Fibroblast of villous mesenchyme (primary cell): ENCODE data around the gene KIF2A. TPM values are rescaled to one million over a fixed set of nuclear protein-coding genes. Genes with fewer than 3 reads are reported as not detected.

ENCODE experiments used
- DNase-seq: peaks from one replicate; pipeline ENCODE4 v3.0.0-alpha.2; 2010; ENCODE audit warnings: low read depth
- H3K4me3 ChIP-seq: 2 replicates; pipeline ENCODE4 v1.5.1; 2011; ENCODE audit warnings: low read depth, mild to moderate bottlenecking, low read length
- total RNA-seq: library from RNA; depleted of rRNA; stranded (reverse); fragments of >200 nt; gene quantifications from 2 replicates; pipeline ENCODE4 v1.2.3, GENCODE V29; 2012
- TF ChIP-seq, protein P1 (sequence below): IDR thresholded peaks from 2 replicates; pipeline ENCODE4 v1.5.1; 2012; ENCODE audit warnings: low read depth, mild to moderate bottlenecking, low read length; ENCODE audit not compliant: insufficient read depth

Gene KIF2A
- total RNA-seq, 1 donor: 69.1 TPM

- TF ChIP-seq, protein P1, sequence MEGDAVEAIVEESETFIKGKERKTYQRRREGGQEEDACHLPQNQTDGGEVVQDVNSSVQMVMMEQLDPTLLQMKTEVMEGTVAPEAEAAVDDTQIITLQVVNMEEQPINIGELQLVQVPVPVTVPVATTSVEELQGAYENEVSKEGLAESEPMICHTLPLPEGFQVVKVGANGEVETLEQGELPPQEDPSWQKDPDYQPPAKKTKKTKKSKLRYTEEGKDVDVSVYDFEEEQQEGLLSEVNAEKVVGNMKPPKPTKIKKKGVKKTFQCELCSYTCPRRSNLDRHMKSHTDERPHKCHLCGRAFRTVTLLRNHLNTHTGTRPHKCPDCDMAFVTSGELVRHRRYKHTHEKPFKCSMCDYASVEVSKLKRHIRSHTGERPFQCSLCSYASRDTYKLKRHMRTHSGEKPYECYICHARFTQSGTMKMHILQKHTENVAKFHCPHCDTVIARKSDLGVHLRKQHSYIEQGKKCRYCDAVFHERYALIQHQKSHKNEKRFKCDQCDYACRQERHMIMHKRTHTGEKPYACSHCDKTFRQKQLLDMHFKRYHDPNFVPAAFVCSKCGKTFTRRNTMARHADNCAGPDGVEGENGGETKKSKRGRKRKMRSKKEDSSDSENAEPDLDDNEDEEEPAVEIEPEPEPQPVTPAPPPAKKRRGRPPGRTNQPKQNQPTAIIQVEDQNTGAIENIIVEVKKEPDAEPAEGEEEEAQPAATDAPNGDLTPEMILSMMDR: no peak
These were observed 3.1 kb downstream of the KIF2A start for GRCh38 chr5:62309107-62309506.

DNA sequence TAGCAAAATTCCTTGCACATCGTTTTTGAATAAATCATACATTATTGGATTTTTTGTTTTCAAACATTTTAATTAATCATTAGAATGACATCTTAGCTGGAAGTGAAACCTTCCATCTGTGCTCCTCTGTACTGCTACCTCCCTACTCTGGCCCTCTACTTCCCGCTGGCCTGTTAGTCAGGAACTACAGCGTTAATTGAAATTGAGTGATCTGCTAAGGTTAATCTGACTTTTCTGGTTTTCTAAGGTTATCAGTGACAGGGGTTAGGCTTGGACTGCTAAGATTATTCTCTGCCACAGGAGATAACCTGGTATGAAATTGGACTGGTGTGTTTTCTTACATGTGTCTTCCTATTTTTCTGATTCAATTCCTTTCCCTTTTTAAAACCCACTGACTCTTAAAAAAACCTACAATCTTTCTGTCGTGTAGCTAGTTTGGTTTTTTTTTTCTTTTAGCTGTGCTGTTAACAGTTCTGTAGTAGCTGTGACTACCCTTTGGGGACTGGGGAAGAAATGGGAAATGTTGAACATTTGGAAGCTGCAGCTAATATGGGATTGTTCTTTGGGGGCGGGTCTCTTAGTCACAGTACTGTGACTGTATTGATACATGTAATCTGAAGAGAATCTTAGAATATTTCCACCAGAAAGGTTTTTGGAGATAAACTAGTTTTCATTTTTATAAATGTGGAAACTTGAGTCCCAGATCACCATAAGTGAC is 4.6 kb downstream of the KIF2A start:
- TF ChIP-seq, protein P1: no peak
- no peak for DNase-seq
- H3K4me3 ChIP-seq: no peak overlapping the region

More at GRCh38 chr5:62309107-62309506, 3.1 kb downstream of the KIF2A start:
- no peak overlapping the region for H3K4me3 ChIP-seq
- no peak for DNase-seq

- peak; percentile 45 for DNase-seq
- H3K4me3 ChIP-seq: no peak overlapping the region
- TF ChIP-seq, protein P1: no peak
These were observed 6.0 kb downstream of the KIF2A start for GRCh38 chr5:62312036-62312435.

- H3K4me3 ChIP-seq: no peak overlapping the region
- no peak for DNase-seq
- TF ChIP-seq, protein P1: no peak
These were observed 6.7 kb downstream of the KIF2A start for GRCh38 chr5:62312674-62313073.

- TF ChIP-seq, protein P1: no peak
- no peak for DNase-seq
- no peak overlapping the region for H3K4me3 ChIP-seq
These were observed 8.3 kb downstream of the KIF2A start for GRCh38 chr5:62314213-62314830.

DNA sequence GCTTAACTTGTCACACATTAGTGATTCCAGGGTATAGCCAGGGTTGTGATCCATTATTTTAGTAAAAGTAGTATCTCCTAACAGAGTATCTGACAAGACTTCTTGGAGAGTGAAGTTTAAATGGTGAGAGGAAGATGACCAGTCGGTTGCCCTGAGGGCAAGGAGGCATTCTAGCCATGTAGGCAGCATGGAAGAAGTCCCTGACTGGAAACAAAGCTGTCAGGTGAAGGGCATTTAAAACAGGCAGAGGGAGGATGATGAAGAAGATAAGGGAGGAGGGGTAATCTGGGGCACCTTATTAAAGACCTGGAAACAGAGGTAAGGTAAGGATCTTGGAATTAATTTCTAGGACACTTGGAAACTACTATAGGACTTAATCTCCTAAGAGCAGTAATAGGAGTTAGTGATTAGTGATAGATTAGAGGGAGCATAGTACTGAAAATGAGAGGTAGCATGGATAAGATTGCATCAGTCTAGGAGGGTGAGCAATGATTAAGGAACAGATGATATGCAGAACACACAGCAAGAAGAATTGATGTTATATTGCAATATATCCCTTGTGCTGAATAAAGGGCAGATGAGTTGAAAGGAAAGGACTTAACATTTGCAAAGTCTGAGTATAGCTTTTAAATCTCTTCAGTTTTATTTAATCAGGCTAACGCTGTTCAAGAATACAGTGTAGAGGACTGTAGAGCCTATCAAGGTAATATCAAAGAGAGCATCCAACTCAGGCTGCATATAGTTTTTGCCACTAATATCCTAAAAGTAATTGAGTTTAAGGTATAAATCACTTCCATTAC is 9.6 kb downstream of the KIF2A start:
- DNase-seq: peak; percentile 18
- TF ChIP-seq, protein P1: no peak
- no peak overlapping the region for H3K4me3 ChIP-seq
